ENCODE data around the gene CCDC70.

- TF ChIP-seq CTCF (conservative IDR thresholded peaks at IDR 0.05; ENCODE audit: low read depth, low read length) = no peak
- TF ChIP-seq EZH2 (IDR thresholded peaks at IDR 0.05; ENCODE audit: borderline replicate concordance, low read depth, low read length, poor library complexity, severe bottlenecking) = no peak
Observed at GRCh38 chr13:51882570-51883225, 20.9 kb downstream of the CCDC70 start.
